GM04503 (cell line): ENCODE results near the gene ZNF554.
"Not testable (repeated sequence)": the region's sequence is repeated elsewhere in the genome, so short reads cannot be mapped to it uniquely, and the experiment has no call there.

Experiments
- DNase-seq: peaks from one replicate; pipeline ENCODE4 v3.0.0-alpha.2; 2012; ENCODE audit warnings: low read depth

Gene ZNF554

DNA sequence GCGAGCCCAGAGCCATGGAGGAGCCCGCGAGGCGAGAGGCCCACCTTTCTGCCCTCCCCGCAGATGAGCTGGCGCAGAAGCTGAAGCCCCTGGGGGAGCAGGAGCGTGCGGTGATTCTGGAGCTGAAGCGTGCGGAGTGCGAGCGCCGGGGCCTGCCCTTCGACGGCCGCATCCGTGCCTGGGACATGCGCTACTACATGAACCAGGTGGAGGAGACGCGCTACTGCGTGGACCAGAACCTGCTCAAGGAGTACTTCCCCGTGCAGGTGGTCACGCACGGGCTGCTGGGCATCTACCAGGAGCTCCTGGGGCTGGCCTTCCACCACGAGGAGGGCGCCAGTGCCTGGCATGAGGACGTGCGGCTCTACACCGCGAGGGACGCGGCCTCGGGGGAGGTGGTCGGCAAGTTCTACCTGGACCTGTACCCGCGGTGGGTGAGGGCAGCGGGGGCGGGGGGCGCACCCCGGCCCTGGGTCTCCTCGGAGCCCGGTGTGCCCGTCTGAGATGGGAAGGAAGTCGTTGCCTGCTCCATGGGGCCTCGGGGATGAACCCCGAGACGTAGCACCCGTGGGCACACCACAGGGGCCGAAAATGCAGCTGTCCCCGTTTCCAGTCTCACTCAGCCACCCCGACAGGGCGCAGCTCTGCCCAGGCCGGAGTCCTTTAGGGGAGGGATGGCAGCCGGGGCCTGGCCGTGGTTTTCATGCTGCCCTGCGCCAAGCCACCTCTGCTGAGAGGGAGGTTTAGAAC, 12.1 kb upstream of the ZNF554 start:
- no peak for DNase-seq

DNA sequence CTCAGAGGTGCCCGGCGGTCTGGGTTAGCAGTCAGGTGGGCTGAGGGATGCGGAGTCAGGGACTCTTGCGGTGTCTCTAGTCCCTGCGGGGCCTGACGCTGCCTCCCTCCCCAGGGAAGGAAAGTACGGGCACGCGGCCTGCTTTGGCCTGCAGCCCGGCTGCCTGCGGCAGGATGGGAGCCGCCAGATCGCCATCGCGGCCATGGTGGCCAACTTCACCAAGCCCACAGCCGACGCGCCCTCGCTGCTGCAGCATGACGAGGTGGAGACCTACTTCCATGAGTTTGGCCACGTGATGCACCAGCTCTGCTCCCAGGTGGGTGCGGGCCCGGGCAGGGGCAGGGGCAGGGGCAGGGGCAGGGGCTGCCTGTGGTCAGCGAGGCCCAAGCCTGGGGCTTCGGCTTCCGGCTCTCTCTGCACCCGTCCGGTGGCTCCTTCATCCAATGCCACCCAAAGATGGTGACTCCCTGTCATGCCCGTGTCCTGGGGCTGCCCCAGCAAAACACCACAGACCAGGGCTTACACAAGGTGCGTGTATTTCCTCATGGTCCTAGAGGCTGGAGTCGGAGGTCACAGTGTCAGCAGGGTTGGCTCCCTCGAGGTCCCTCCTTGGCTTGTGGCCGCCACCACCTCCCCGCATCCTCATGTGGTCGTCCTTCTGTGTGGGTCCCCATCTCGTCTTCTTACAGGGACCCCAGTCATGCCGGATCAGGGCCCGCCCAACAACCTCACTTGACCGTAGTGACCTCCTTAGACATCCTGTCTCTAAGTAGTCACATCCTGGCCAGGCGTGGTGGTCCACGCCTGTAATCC, 11.3 kb upstream of the ZNF554 start:
- DNase-seq: no peak

DNA sequence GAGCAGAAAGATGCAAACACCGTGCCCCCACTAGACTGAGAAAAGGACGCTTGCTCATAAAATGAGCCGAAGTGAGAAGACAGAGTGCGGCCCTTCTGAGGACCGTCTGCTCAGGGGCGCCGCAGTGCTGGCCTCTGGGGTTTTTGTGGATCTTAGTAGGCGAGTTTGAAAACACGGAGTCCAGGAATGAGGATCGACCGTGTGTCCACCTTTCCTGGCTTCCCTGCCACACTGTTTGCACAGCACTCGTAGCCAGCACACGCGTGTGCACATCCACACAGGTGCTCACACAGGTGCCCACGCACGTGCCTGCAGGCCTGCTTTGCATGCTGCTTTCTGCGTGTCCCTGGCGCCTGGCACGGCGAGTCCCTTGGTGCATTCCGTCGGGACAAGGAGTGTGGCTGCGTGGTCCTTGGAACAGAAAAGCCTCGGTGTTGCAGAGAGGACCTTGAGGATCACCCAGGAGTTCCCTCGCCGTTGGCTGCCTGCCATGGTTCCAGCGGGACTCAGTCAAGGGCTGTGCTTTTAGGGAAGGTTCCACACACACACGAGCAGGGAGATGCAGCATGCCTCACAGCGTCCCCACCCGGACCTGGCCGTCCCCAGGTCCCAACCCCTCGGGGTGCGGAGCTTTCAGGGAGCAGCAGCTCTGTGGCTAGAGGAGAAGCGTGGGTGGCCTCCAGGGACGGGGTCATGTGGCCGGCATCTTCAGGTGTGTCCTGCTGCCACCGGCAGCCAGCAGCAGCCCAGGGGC, 10.1 kb upstream of the ZNF554 start:
- DNase-seq: no peak

GRCh38 chr19:2810141-2811091, 9.3 kb upstream of the ZNF554 start:
- DNase-seq: no peak

GRCh38 chr19:2811221-2811722, 8.4 kb upstream of the ZNF554 start:
- DNase-seq: no peak

- no peak for DNase-seq
These were observed 7.8 kb upstream of the ZNF554 start for GRCh38 chr19:2811735-2812413.

- no peak for DNase-seq
These were observed 7.0 kb upstream of the ZNF554 start for GRCh38 chr19:2812414-2813234.

GRCh38 chr19:2813235-2814160, 6.2 kb upstream of the ZNF554 start:
- no peak for DNase-seq

DNA sequence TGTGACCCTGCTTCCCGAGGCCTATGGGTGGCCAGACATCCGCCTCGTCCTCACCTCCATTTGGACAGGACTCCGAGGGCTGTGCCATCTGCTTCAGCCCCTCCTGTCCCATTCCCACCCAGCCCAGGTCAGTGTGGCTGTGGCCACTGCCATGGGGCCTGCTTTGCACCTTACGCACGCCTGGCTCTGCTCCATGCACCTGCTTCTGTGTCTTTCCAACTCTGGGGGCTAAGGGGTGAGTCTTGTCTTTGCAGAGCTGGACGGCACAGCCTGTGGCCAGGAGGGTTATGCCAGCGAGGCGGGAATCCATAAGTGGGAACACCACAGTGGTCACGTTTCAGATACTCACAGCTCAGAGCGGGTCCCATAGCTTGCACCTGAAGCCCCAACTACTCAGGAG, 5.2 kb upstream of the ZNF554 start:
- DNase-seq: no peak

- no peak for DNase-seq
These were observed 4.5 kb upstream of the ZNF554 start for GRCh38 chr19:2815191-2815614.

DNA sequence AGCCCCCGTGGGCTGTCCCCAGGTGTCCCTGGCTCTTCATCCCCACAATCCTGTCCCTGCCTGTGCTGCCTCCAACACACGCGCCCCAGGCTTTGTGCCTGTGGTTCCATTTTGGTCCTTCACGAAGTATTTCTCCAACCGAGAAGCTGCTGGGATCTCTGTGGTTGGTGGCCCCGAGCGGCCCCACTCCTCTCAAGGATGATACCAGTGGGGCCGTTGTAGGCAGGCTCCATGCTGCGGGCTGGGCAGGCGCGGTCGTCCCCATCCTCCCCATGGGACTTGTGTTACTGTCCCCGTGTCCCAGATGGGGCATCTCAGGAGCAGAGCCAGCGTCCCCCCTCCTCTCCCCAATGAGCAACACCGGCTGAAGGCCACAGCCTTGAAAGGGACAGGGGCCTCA, 3.7 kb upstream of the ZNF554 start:
- DNase-seq: no peak

DNA sequence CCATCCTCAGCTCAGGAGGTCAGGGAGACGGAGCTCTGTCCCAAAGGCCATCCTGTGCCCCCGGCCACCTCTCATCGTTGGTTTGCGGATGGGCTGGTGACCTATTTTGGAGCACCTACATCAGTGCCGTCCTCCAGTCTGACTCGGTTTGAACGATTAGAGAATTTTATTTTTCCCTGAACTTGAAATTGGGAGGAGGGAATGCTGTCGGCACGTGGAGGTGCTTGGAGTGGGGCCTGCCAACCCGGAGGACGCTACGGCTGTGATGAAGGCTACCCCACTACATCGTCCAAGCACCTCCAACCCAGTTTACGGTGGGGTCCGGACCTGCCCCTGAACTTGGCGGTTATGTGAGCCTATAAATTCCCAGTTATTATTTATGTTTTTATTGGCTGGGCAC, 3.0 kb upstream of the ZNF554 start:
- no peak for DNase-seq

DNA sequence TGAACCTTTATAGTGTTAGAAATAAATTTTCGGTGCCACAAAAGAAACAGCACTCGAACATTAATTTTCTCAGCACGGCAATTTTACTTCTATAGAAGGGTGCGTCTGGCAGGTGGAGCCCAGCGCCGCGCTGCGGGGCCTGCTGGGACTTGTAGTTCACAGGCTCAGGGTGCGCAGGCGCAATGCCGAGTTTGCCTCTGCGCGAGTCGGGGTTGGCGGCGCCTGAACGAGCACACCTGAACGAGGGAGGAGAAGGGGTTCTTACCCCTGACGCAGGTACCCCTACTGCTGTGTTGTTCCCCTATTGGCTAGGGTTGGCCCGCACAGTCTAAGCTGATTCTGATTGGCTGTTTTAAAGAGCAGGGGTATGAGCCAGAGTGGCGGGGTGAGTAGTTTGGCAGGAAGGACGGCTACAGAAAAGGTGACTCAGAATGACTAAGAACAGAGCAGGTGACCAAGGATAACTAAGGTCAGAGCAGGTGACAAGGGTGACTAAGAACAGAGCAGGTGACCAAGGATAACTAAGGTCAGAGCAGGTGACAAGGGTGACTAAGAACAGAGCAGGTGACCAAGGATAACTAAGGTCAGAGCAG, 2.3 kb upstream of the ZNF554 start:
- not testable (repeated sequence) for DNase-seq

GRCh38 chr19:2820112-2820702, 539 bp downstream of the ZNF554 start:
- no peak for DNase-seq

DNA sequence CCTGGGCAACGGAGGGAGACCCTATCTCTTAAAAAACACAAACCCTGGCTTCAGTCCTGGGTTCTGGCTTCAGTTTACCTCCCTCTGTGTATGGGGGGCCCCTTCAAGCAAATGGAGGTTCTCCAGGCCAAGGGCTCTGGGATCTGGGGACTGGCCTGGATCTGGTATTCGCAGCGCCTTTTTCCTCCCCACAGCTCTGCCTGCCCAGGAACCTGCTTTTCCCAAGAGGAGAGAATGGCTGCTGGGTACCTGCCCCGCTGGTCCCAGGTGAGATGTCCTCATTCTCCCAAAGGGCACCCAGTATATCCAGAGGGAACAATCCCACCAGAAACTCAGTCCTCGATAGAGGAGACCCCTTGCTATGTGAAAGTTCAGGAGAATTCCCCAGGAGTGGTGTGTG, 3.2 kb downstream of the ZNF554 start:
- DNase-seq: no peak

DNA sequence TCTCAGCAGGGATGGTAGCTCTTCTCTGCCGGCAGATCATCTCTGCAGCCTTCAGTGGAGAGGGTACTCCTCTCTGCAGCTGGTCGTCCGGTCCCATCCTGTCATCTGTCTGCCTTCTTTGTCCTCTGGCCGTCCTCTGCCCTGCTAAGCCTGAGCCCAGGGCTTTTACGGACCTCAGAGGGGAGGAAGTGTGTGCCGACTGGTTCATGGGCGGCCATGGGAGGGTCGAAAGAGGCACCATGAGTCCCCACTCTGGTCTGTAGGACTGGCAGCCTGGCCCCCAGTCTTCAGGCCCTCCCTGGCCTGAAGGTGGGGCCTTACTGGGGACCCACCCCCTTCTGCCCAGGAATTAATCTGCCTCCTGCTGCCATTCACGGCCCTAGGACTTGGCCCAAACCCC, 4.0 kb downstream of the ZNF554 start:
- no peak for DNase-seq

DNA sequence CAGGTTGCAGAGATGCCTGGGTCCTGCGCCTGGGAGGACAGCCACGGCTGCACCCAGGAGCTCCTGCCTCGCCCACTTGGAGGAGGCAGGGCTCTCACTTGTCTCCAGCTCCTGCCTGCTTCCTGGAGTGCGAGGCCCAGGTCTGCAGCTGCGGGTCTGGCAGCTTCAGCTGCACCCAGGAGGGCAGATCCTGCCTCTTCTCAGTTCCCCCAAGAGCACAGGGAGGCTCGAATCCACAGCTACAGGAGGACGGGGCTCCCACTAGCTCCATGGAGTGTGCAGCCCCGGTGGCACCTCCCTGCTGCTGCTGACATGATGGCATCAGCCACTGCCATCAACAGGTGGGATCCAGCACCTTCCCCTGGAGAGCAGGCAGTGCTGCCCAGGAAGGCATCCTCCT, 4.5 kb downstream of the ZNF554 start:
- DNase-seq: no peak

DNA sequence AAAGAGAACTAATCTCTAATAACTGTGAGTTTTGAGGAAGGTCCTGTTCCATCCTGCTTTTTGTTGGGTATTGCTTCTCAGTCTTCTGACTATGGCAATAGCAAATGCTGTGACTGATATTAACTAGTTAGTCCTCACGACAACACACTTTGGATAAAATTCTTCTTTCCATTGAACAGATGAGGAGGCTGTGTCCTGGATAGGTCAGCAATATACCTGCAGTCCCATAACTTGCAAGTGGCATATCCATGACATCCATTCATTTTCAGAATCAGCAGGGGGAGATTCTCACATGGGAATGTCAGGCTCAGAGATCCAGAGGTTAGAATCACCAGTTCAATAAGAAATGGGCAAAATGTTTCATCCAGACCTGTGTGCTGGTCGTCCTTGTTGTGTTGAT, 7.4 kb downstream of the ZNF554 start:
- DNase-seq: no peak
